Suppressor macrophage (primary cell): Measurements from ENCODE around the gene MAB21L4.

Experiments used
- DNase-seq, 4 experiments: peaks; one replicate each; pipeline ENCODE4 v3.0.0-alpha.2; 2020 to 2022

The MAB21L4 gene

DNA sequence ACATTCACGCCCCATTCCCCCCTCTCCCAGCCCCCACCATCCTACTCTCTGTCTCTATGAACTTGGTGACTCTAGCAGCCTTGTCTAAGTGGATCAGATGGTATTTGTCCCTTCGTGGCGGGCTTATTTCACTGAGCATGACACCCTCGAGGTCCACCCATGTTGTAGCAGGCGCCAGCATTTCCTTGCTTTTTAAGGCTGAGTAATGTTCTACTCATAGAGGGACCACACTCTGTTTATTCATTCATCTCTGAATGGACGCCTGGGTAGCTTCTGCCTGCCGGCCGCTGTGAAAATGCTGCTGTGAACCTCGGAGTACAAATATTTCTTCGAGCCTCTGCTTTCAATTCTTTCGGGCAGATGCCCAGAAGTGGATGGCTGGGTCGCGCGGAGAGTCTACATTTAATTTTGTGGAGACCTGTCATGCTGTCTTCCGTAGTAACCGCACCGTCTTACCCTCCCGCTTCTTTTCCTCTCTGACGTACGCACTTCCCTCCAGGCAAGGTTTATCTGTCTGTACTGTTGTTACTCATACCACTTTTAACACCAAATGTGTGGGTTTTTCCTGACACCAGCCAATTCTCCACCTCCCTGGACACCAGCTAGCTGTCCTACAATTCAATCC lies 15.8 kb upstream of the MAB21L4 start:
- DNase-seq: no peak

DNA sequence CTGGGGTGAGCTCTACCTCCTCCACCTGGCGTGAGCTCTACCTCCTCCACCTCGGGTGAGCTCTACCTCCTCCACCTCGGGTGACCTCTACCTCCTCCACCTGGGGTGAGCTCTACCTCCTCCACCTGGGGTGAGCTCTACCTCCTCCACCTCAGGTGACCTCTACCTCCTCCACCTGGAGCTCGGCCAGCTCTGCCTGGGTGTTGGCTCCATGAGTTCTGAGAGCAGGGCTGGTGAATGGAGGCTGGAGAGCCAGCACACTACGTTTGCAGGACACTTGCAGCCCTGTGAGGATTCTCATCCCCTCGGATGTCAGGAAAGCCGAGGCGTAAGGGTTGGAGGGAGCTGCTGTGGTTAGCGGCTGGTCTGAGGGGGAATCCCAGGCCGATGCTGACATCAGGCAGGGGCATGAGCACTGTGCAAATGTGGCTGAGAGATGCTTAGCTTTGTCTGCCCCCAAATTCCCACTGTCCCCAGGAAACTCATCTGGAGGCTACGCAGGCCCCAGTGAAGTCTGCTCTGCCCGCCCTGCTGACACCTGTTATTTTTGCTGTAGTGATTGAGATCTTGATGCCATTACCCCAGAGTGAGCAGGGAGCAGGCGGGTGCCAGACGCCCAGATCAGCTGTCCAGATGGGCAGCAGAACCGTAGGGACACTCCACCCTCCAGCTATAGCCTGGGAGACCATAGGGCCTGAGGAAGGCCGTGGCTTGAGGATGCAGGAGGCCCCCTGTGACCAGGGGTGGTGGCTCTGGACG lies 13.4 kb upstream of the MAB21L4 start:
- DNase-seq: no peak

DNA sequence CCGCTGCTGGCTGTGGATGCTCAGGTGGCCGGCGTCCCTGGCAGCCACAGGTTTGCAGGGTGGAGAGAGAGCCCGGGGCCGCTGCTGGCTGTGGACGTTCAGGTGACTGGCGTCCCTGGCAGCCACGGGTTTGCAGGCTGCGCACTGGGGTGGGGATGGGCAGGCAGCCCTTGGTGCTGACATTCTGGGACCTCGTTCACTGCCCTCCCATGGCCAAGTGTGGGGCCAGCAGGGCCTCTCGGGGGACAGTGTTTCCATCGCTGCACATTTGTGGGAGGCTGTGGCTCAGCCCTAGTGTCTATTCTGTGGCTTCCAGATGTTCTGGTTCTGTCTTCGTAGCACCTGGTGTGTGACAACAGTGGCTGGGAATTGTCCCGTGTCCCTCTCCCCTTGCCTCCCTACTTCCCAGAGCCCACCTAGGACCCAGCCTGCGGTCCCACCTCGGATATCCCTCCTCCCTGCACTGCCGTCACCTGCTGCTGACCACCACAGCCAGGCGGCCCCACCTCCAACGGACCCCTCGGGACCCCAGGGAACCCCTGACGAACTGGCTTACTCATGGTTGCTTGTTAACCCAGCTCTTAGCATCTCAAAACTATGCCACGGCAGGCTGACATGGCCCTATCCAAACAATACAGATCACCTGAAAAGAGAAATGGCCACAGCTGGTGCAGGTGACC lies 11.1 kb upstream of the MAB21L4 start:
- DNase-seq: no peak

DNA sequence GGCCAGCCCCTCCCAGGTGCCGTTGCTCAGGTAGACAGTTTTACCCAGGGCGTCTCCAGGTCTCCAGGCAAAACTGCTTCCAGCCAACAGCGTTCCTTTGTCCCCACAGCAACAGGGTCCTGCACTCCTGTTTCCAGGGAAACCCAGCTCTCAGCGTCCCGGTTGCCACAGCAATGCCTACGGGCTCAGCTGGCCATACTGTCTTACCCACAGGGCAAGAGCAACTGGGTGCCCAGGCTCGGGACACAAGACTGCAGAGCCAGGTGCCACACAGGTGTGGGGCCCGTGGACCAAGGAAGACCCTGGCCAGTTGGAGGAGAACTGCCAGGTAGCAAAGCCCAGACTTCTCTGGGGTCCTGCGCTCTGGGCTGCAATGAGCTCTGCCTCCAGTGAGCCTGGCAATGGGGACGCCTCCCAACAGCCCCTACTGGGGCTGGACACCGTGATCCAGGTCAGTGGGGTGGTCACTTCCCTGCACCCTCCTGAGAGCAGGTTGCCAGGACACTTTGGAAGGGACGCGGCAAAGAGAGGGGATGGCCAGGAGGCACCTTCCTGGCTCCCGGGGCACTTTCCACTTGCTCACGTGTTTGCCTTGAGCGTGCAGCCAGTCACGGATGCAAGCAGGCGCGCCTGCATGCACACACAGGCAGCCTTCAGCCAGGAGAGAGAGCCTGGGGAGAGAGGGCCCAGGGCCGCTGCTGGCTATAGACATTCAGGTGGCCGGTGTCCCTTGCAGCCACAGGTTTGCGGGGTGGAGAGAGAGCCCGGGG lies 10.4 kb upstream of the MAB21L4 start, which contains the start of gene CROCC2:
Gene CROCC2 (plus strand): TSS at position 196 of the 770 bp plus-strand sequence. CDS start 178 bp downstream, at position 374.
- DNase-seq: no peak

DNA sequence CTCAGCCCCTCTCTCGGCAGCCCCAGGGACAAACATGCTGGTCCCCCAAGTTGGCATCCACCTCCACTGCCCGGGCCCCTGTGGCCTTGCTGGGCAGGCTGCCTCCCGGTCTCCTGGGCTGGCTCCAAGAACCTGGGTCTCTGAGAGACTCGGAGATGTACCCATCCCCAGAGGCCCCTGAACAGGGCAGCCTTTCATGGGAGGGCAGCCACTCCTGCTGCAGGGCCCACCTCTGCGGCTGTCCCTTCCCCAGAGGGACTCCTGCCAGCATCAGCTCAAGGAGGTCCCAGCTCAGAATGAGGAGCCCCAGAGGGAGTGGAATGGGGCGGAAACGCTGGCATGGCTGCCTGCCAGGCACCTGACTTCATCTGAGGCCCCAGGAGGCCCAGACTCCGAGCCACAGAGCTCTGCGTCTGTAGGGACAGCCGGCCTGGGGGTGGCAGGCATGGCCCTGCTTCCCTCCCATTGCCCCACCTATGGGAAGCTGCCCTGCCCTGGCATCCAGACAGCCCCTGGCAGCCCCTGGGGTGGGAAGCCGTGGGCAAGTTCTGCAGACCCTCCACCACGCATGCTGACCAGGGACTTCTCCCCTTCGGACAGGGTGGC lies 9.3 kb upstream of the MAB21L4 start:
- no peak for DNase-seq

DNA sequence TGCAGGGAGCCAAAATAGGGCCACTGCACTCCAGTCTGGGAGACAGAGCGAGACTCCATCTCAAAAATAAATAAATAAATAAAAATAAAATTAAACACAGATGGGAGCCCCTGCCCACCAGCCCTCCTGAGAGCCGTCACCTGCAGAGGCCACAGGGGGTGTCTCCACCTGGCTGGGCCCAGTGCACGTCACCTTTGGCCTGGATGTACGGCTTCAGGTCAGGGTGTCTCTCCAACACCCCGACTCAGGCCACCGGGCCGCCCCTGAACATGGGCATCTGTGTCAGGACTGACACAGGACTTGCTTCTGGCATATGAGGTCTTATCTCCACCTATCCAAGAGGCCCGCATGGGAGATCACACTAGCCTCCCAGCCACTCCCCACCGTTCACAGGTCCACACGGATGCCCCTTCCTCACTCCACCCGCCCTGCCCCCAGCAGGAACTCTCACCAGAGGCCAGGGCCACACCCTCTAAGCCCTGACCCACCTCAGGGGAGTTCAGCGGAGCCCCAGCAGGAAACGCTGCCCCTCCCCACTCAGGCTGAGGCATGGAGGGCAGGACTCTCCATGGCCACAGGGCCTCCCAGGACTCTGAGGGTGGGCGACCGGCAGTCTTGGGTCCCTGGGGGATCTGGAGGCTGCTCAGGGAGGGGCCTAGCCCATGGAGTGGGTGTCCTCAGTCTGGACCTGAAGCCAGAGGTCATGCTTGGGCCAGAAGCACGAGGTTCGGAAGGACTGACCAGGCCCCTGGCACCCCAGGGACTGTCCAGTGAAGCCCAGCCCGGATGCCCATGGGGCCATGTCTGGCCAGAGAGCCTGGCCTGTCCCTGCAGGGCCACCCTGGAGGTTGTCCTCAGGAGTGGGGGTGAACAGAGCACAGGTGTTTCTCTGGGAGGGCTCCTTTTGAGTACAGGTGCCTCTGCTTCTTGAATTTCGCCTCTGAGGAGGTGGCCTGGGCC lies 8.5 kb upstream of the MAB21L4 start:
- DNase-seq: no peak

DNA sequence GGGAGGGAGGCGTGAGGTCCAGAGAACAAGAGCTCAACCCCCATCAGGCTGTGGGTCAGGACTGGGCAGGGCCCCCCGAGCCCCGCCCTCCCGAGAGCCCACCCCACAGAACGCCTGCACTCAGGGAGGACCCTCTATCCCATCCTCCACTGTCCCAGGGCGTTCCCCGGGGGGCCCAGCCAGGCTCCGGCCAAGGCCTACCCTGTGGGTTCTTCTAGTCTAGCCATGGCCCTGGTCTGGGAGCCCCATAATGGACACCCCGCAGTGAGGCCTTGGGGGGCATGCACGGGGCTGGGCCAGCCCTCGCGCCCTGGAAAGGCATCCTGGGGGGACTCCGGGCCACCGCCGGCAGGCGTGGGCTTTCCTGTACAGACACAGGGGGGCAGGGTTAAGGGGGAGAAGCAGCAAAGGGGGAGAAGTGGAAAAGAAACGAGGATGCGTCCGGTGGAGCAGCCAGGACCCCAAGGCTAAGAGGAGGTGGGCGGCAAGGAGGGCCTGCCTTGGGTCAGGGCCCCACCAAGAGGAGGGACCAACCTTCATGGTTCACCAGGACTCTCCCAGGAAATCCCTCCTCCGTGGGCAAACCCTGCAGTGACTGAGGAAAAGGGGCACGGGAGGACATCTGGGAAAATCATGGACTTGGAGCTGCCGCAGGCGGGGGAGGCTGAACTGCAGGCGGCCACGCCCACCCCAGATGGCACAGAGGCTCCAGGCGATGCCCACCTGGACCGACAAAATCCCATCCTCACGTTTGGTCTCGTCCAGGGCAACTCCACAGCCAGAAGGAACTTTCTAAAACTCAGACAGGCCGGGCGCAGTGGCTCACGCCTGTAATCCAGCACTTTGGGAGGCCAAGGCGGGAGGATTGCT lies 7.5 kb upstream of the MAB21L4 start:
- no peak for DNase-seq

DNA sequence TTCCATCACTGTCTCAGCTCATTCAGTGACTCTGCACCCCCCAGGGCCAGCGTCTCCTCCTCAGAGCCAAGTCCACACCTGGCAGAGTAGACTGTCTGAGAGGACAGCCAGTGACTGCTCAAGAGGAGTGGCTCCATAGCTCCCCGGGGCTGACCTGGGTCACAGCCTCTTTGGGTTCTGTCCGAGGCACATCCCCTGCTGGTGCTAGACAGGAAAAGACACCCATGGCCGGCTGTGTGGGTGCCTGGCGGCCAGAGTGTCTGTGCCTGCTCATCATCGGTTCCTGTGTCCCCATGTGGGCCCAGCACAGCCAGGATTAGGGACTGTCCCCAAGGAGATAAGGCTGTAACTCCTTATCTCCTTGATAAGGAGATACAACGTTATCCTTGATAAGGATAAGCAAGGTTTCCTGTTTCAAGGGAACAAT lies 6.7 kb upstream of the MAB21L4 start:
- no peak for DNase-seq

DNA sequence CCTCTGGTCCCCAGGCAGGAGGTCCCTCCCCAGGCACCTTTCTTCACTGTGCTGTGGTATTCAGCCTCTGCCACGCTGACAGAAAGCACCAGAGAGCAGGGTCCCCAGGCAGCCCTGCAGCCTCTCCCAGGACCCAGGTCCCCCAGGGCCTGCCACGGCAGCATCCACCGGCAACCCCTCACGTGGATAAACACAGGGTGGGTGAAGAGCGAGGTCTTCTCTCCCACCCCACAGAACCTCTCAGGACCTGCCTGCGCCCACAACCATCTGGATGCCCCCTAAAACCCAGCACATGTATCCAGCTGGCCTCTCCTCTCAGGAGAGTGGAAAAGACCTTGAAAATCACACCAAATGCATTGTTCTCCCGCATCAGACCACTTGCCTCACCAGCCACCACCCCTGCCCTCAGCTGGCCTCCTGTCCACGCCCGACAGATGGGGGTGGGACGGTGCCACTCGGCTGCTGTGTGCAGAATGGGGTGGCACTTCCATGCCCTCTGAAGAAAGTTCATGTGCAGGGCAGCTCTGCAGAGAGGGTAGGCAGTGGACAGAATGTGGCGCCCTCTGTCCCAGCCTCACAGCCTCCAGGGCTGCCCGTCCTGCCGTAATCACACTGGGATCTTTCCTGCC lies 6.1 kb upstream of the MAB21L4 start:
- no peak for DNase-seq

DNA sequence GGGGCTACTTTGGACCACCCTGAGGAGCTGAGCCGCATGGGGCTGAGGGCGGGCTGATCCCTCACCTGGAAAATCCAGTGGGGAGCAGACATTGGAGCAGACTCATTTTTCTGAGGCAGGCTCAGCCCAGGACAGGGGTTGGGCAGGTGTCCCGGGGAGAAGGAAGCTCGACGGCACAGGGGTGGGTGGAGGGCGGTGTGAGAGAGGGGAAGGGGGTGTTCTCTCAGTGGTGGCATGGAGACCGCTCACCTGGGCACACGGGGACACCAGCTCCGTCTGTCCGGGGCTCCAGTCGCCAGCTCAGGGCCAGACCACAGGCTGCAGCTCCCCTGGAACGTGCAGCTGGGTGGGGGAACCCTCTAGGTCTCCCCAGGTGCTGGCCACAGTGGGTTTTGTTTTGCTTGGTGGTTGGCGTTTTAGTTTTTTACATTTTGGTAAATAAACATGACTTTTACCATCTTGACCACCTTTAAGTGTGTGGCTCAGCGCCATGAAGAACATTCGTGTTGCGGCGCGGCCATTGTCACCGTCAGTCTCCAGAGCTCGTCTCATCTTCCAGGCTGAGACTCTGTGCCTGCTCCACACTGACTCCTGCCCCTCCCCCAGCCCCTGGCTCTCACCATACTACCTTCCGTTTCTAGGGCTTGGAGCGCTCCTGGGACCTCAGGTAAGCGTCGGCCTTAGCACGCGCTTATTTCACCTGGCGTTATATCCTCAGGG lies 4.3 kb upstream of the MAB21L4 start:
- DNase-seq: no peak

DNA sequence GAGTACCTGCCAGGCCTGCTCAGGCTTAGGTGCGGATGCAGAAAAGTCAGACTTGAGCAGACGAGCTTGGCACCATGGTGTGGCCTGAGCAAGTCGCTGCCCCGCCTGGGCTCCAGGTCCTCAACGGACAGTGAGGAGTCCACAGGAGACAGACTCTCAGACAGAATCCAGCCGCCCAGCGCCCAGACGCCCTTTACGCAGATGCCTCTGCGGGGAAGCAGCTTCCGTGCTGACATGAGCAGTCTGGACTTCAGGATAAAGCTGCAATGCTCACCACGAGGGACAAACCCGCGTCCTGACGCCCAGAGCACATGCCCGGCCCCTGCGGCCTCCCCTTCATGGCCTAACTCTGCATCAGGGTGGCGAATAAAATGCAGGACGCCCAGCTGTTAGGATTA lies 3.5 kb upstream of the MAB21L4 start:
- DNase-seq: no peak

DNA sequence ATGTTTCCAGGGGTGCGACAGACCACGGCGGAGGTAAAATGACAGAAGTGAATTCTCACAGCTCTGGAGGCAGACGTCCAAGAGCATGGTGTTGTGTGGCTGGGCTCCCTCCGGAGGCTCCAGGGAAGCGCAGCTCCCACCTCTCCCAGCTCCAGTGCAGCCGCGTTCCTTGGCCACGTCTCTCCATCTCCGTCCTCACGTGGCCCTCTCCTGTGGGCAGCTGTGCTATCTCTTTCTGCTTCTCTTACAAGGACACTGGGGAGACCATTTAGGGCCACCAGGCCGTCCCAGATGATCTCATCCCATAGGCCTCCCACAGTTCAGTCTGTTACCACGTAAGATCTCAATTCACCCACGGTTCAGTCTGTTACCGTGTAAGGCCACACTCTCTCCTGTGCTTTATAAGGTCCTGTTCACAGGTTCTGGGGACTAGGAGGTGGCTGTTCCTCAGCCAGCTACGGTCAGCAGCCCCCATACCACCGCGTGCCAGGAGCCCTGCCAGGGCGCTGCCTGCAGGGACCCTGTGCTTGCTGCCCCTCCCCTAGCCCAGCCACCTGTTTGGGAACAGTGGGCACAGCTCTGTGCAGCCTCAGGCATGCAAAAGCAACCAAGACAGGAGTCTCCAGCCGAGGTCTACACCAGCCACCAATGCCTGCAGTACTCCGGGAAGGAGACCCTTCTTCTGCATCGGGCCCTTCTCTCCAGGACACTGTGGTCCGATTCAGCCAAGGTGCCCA lies 2.9 kb upstream of the MAB21L4 start:
- DNase-seq: no peak

DNA sequence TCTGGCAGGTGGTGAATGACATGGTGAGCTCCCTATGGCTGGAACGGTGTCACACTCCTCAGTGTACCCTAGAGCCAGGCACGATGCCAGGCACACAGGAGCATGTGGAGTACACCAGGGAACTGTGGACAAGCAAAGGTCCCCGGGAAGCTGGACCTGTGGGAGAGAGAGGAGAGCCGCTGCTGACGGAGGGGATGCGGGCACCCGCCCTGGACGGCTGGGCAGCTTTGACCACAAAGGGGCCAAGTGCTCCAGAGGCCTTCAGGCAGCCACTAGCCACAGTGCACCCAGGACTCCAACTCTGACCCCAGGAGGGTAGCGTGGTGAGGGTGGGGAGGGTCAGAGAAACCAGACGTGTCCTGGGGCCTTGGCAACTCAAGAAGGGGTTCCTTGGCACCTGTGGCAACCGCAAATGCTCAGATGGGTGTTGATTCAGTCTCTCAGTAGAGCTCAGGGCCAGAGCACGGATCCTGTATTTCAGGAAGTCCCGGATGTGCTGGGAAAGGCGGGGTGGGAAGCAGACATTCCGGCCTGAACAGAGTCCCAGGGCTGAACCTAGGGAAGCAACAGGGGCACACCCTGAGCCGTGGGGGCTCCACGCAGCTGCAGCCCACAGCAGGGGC lies 2.3 kb upstream of the MAB21L4 start:
- no peak for DNase-seq

DNA sequence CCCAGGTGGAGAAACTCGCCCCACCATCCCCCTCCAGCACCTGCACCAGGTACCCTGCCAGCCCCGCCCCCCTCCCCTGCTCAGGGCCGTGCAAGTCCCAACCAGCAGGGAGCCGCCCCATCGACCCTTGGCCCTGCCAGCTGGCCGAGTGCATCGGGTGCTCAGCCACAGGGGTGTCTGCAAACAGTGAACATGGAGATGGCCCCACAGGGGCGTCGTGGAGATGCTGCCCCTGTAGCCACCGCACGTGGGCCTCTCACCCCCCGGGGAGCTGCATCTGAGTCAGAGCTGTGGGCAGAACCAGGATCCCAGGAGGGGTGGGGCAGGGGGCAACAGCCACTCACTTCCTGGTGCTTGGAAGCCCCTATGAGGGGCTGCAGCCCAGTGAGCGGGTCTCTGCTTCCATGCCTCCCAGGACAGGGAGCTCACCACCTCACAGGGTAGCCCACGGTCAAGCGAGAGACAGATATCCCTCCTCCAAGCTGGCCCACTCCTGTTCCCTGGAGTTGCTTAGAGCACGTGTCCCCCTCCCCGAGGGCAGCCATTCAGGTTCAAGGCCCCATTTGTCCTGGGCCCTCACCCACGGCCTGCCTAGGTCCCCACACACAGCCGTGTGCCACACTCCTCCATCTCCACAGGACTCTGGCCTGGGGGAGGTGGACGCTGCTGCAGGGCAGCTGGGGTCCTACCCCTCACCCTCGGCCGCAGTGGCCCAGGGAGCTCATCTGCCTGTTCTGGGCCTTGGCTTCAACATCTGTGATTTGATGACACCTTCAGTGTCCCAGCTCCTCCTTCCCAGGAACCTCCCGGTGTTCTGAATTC lies 1.1 kb upstream of the MAB21L4 start:
- no peak for DNase-seq

DNA sequence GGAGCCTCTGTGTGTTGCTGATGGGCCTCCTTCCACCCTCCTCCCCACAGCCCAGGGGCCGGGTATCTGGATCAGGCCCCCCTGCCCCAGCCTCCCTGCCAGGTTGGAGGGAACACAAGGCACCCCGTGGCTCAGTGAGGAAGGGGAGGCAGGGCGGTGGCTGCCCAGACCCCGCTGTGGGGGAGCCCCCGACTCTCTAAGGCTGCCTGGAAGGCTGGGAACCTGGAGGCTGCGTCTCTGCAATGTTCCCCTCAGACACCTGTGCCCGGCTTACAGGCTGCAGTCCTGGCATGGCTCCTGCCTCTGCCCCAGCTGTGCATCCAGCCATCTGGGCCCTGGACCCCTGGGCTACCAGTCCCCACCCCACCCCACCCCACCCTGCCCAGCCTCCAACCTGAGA lies 438 bp upstream of the MAB21L4 start:
- no peak for DNase-seq

DNA sequence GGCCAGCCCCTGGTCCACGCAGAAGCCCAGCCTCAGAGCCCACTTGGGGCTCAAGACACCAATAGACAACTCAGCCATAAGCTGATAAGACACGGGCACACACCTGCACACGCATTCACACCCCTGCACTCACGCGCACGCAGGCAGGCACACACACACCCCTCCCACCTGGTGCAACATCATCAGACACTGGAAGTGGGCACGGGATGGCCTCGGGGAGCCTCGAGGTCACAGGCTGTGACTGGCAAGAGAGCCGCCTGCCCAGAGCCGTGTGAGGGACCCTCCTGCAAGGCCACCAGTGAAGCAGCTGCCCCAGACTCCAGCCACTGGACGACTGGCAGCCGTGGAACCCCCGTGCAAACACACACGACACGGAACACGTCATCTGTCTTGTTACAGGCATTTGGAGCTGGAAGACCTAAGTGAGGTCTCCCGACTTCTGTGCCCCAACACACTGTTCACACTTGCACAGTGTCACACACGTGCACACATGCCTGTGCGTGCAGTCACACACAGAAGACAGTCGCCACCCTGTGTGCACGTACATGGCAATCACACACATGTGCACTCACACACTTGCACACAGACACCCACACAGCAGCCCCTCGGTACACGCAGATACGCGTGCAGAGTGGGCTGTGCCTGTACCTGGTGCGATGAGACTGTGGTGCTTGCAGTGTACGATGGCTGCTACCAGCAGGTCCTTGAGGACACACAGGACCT lies 959 bp downstream of the MAB21L4 start:
- DNase-seq: no peak
